GM23338 (cell line): ENCODE measurements around the gene SCFD1. TPM values are rescaled to one million over a fixed set of nuclear protein-coding genes. Genes with fewer than 3 reads are reported as not detected.

Experiments
- ATAC-seq: fragments of 200-7000 bp; cut with Tn5 transposase; 3 replicates; pipeline ENCODE4 v1.9.1; 2020
- DNase-seq: peaks from one replicate; pipeline ENCODE4 v3.0.0-alpha.2; 2015; ENCODE audit warnings: low spot score
- H2AFZ ChIP-seq: fragments of 200-600 bp; sonication (generic); 2 replicates; pipeline ENCODE4 v1.8.0; 2016; ENCODE audit warnings: antibody characterized with exemption, mild to moderate bottlenecking, moderate library complexity
- H3F3A ChIP-seq: fragments of 200-600 bp; sonication (generic); replicated peaks from 2 replicates; pipeline ENCODE4 v1.8.0; 2017; ENCODE audit warnings: antibody characterized with exemption, mixed run types, low read depth
- H3K27ac ChIP-seq: fragments of 200-600 bp; sonication (generic); 2 replicates; pipeline ENCODE4 v1.6.1; 2016; ENCODE audit warnings: low read depth
- H3K27me3 ChIP-seq: fragments of 200-600 bp; sonication (generic); 2 replicates; pipeline ENCODE4 v1.8.0; 2016; ENCODE audit warnings: mild to moderate bottlenecking, mixed run types, moderate library complexity; ENCODE audit not compliant: insufficient read depth
- H3K36me3 ChIP-seq: fragments of 200-600 bp; sonication (generic); 2 replicates; pipeline ENCODE4 v1.8.0; 2016; ENCODE audit warnings: mild to moderate bottlenecking; ENCODE audit not compliant: insufficient read depth
- H3K4me1 ChIP-seq: fragments of 200-600 bp; sonication (generic); 2 replicates; pipeline ENCODE4 v1.8.0; 2016; ENCODE audit warnings: mild to moderate bottlenecking, moderate library complexity; ENCODE audit not compliant: insufficient read depth
- H3K4me2 ChIP-seq: fragments of 200-600 bp; sonication (generic); 2 replicates; pipeline ENCODE4 v1.7.1; 2017; ENCODE audit warnings: mixed run types
- H3K4me3 ChIP-seq: fragments of 200-600 bp; sonication (generic); 2 replicates; pipeline ENCODE4 v1.6.1; 2016; ENCODE audit warnings: mixed run types
- H3K79me2 ChIP-seq: fragments of 200-600 bp; sonication (generic); replicated peaks from 2 replicates; pipeline ENCODE4 v1.8.0; 2017; ENCODE audit warnings: mild to moderate bottlenecking; ENCODE audit not compliant: insufficient read depth
- H3K9me2 ChIP-seq: fragments of 200-600 bp; sonication (generic); 2 replicates; pipeline ENCODE4 v1.8.0; 2017; ENCODE audit not compliant: insufficient read depth
- H4K20me1 ChIP-seq: fragments of 200-600 bp; sonication (generic); replicated peaks from 2 replicates; pipeline ENCODE4 v1.8.0; 2017; ENCODE audit warnings: mild to moderate bottlenecking; ENCODE audit not compliant: insufficient read depth
- H3K27ac Mint-ChIP-seq: 2 replicates; pipeline ENCODE4 v1.8.0; 2020; ENCODE audit warnings: inconsistent platforms, mild to moderate bottlenecking, moderate library complexity, mixed read lengths
- H3K27me3 Mint-ChIP-seq: 3 replicates; pipeline ENCODE4 v1.8.0; 2022; ENCODE audit warnings: low read depth, mild to moderate bottlenecking, moderate library complexity, mixed read lengths, inconsistent platforms; ENCODE audit not compliant: insufficient read depth, poor library complexity
- H3K36me3 Mint-ChIP-seq: 3 replicates; pipeline ENCODE4 v1.8.0; 2021; ENCODE audit warnings: low read depth, mild to moderate bottlenecking, inconsistent platforms, moderate library complexity, mixed read lengths
- H3K4me1 Mint-ChIP-seq: 3 replicates; pipeline ENCODE4 v1.8.0; 2020; ENCODE audit warnings: mild to moderate bottlenecking, inconsistent platforms, mixed read lengths
- H3K4me3 Mint-ChIP-seq: 3 replicates; pipeline ENCODE4 v1.8.0; 2021; ENCODE audit warnings: moderate library complexity, mild to moderate bottlenecking, inconsistent platforms, mixed read lengths
- H3K9me3 Mint-ChIP-seq: 3 replicates; pipeline ENCODE4 v1.8.0; 2020; ENCODE audit warnings: moderate library complexity, mild to moderate bottlenecking, inconsistent platforms, mixed read lengths
- CREB1 ChIP-seq: fragments of 250-450 bp; sonication (Bioruptor Pico); IDR thresholded peaks from 2 replicates; pipeline ENCODE4 v1.5.0; 2020; ENCODE audit warnings: low read depth, mild to moderate bottlenecking, moderate library complexity
- CTCF ChIP-seq, 2 experiments: fragments of 200-600 bp in 1 of 2; sonication (generic) in 1 of 2; conservative IDR thresholded peaks; 2 replicates each; pipeline versions ENCODE4 v1.5.1 to v1.6.1; 2016 to 2017; ENCODE audit warnings: antibody characterized with exemption in 2 of 2, low read depth in 2 of 2, mild to moderate bottlenecking in 2 of 2, moderate library complexity in 1 of 2
- ETS1 ChIP-seq: IDR thresholded peaks from 2 replicates; pipeline ENCODE4 v1.6.1; 2016; ENCODE audit warnings: antibody characterized with exemption
- EZH2 ChIP-seq: fragments of 200-600 bp; sonication (generic); IDR thresholded peaks from one replicate; pipeline ENCODE4 v1.8.0; 2017; ENCODE audit warnings: antibody characterized with exemption, mild to moderate bottlenecking, low read depth; ENCODE audit not compliant: unreplicated experiment
- EZH2phosphoT487 ChIP-seq: fragments of 200-600 bp; sonication (generic); IDR thresholded peaks from one replicate; pipeline ENCODE4 v1.8.1; 2018; ENCODE audit warnings: antibody characterized with exemption; ENCODE audit not compliant: unreplicated experiment
- JUNB ChIP-seq: IDR thresholded peaks from one replicate; pipeline ENCODE4 v1.6.1; 2016; ENCODE audit warnings: antibody characterized with exemption; ENCODE audit not compliant: unreplicated experiment
- NANOG ChIP-seq: IDR thresholded peaks from 2 replicates; pipeline ENCODE4 v1.6.1; 2016; ENCODE audit warnings: antibody characterized with exemption, borderline replicate concordance
- POLR2AphosphoS5 ChIP-seq: IDR thresholded peaks from 2 replicates; pipeline ENCODE4 v1.6.1; 2016; ENCODE audit warnings: antibody characterized with exemption, low read depth
- STAT1 ChIP-seq: IDR thresholded peaks from one replicate; pipeline ENCODE4 v1.6.1; 2016; ENCODE audit warnings: antibody characterized with exemption; ENCODE audit not compliant: unreplicated experiment
- ZNF114 ChIP-seq: fragments of 250-450 bp; sonication (Bioruptor Pico); IDR thresholded peaks from 2 replicates; pipeline ENCODE4 v1.5.0; 2020; ENCODE audit warnings: mild to moderate bottlenecking, moderate library complexity
- ZNF331 ChIP-seq: fragments of 250-450 bp; sonication (Bioruptor Pico); IDR thresholded peaks from 2 replicates; pipeline ENCODE4 v1.5.0; 2020; ENCODE audit warnings: low read depth, mild to moderate bottlenecking, moderate library complexity
- ZNF462 ChIP-seq: fragments of 250-450 bp; sonication (Bioruptor Pico); IDR thresholded peaks from 2 replicates; pipeline ENCODE4 v1.5.0; 2020; ENCODE audit warnings: mild to moderate bottlenecking, moderate library complexity
- polyA plus RNA-seq: library from polyadenylated mRNA; unstranded; fragments of >200 nt; fragmentation: Nextera tagmentation; extraction: Ambion mirVana; gene quantifications from 2 replicates; pipeline ENCODE4 v1.2.1, GENCODE V29; 2016
- total RNA-seq: library from RNA; depleted of rRNA; stranded (reverse); fragments of >200 nt; shearing (Covaris generic); gene quantifications from 2 replicates; pipeline ENCODE4 v1.2.3, GENCODE V29; 2014
- TF ChIP-seq, protein P1 (sequence below): IDR thresholded peaks from one replicate; pipeline ENCODE4 v1.6.1; 2018; ENCODE audit warnings: antibody characterized with exemption; ENCODE audit not compliant: unreplicated experiment

The SCFD1 gene
- total and polyA plus RNA-seq, 2 experiments from 2014 or later, result 77.6 to 110 TPM

GRCh38 chr14:30584058-30584630, 38.0 kb upstream of the SCFD1 start:
- no peak overlapping the region for H3K27ac Mint-ChIP-seq
- Histone ChIP-seq H3K4me3 (no peak overlapping the region), H4K20me1 (peaks cover 48% of the 10 kb centered on the region), H3K27ac (no peak overlapping the region), H3K4me2 (no peak overlapping the region), H3K36me3 (peaks cover 11% of the 10 kb centered on the region; the same call in 1 of the 2 replicates), H3K4me1 (0 out of 2 replicates have a peak, but pooled peaks cover 4% of the 10 kb centered on the region), H2AFZ (no peak overlapping the region), H3K27me3 (no peaks in the 10 kb centered on the region), H3F3A (no peaks in the 10 kb centered on the region), H3K9me2 (no peaks in the 10 kb centered on the region), H3K79me2 (peaks cover 98% of the 10 kb centered on the region)
- H3K4me1 Mint-ChIP-seq, result no peaks in the 10 kb centered on the region
- no peak overlapping the region for H3K4me3 Mint-ChIP-seq
- no peaks in the 10 kb centered on the region for H3K27me3 Mint-ChIP-seq
- ATAC-seq (no peak), DNase-seq (no peak)
- peaks cover 48% of the 10 kb centered on the region for H3K36me3 Mint-ChIP-seq
- no peak for TF ChIP-seq JUNB
- no peak for TF ChIP-seq ETS1
- no peak for TF ChIP-seq ZNF114 (CRISPR knock-in tag)
- no peak for TF ChIP-seq NANOG
- TF ChIP-seq CTCF (conservative IDR thresholded peaks at IDR 0.05; ENCODE audit: low read depth in 2 of 2), result no peak
- TF ChIP-seq CREB1 (CRISPR knock-in tag), result no peak
- no peak for TF ChIP-seq EZH2
- TF ChIP-seq ZNF462, result no peak
- no peak for TF ChIP-seq ZNF331 (CRISPR knock-in tag)
- TF ChIP-seq STAT1, result no peak
- no peak for TF ChIP-seq EZH2phosphoT487
- TF ChIP-seq, protein P1, sequence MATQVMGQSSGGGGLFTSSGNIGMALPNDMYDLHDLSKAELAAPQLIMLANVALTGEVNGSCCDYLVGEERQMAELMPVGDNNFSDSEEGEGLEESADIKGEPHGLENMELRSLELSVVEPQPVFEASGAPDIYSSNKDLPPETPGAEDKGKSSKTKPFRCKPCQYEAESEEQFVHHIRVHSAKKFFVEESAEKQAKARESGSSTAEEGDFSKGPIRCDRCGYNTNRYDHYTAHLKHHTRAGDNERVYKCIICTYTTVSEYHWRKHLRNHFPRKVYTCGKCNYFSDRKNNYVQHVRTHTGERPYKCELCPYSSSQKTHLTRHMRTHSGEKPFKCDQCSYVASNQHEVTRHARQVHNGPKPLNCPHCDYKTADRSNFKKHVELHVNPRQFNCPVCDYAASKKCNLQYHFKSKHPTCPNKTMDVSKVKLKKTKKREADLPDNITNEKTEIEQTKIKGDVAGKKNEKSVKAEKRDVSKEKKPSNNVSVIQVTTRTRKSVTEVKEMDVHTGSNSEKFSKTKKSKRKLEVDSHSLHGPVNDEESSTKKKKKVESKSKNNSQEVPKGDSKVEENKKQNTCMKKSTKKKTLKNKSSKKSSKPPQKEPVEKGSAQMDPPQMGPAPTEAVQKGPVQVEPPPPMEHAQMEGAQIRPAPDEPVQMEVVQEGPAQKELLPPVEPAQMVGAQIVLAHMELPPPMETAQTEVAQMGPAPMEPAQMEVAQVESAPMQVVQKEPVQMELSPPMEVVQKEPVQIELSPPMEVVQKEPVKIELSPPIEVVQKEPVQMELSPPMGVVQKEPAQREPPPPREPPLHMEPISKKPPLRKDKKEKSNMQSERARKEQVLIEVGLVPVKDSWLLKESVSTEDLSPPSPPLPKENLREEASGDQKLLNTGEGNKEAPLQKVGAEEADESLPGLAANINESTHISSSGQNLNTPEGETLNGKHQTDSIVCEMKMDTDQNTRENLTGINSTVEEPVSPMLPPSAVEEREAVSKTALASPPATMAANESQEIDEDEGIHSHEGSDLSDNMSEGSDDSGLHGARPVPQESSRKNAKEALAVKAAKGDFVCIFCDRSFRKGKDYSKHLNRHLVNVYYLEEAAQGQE, result no peak
- TF ChIP-seq POLR2AphosphoS5, result no peak
- peaks cover 22% of the 10 kb centered on the region for H3K9me3 Mint-ChIP-seq
